Measurements from ENCODE around the gene TCHHL1. TPM values are rescaled to one million over a fixed set of nuclear protein-coding genes. Genes with fewer than 3 reads are reported as not detected.

Gene TCHHL1
- polyA plus RNA-seq, 1 donor from 2014 or later = not detected

GRCh38 chr1:152042030-152042429 is 46.8 kb downstream of the TCHHL1 start (continued):
- TF ChIP-seq RAD21 (conservative IDR thresholded peaks at IDR 0.05) (no peak), MXI1 (conservative IDR thresholded peaks at IDR 0.05; ENCODE audit: poor library complexity, severe bottlenecking) (no peak)

- H3K4me2 ChIP-seq (ENCODE audit: low read length) = no peak overlapping the region
- no peaks in the 10 kb centered on the region for H4K20me1 ChIP-seq (ENCODE audit: insufficient read depth)
- H3K27me3 ChIP-seq (ENCODE audit: insufficient read depth, low read depth, low read length) = peaks cover 43% of the 10 kb centered on the region
- H3K9me3 ChIP-seq (ENCODE audit: low read length) = no peaks in the 10 kb centered on the region
- H3K9ac ChIP-seq (ENCODE audit: low read length) = no peak overlapping the region
- H3K9me2 ChIP-seq (ENCODE audit: insufficient read depth, low read length) = no peaks in the 10 kb centered on the region
- no peaks in the 10 kb centered on the region for H3K79me2 ChIP-seq (replicated peaks; ENCODE audit: insufficient read depth, low read length)
- H3K27ac ChIP-seq (ENCODE audit: low read length) = no peak overlapping the region
- TF ChIP-seq MXI1 (conservative IDR thresholded peaks at IDR 0.05; ENCODE audit: poor library complexity, severe bottlenecking) (no peak), EZH2 (IDR thresholded peaks at IDR 0.05; ENCODE audit: borderline replicate concordance, insufficient read depth, low read length, poor library complexity, severe bottlenecking) (no peak), REST (IDR thresholded peaks at IDR 0.05; ENCODE audit: borderline replicate concordance) (no peak), SMC3 (conservative IDR thresholded peaks at IDR 0.05; ENCODE audit: poor library complexity) (no peak), RAD21 (conservative IDR thresholded peaks at IDR 0.05) (no peak), EP300 (conservative IDR thresholded peaks at IDR 0.05; ENCODE audit: poor library complexity, severe bottlenecking) (no peak), TAF1 (IDR thresholded peaks at IDR 0.05; ENCODE audit: low read depth) (no peak), POLR2AphosphoS5 (IDR thresholded peaks at IDR 0.05) (no peak), CTCF (IDR thresholded peaks at IDR 0.05; ENCODE audit: poor library complexity, severe bottlenecking) (no peak)
- no peak overlapping the region for H3K4me3 ChIP-seq (ENCODE audit: low read length)
- no peak overlapping the region for H2AFZ ChIP-seq (ENCODE audit: low read depth, low read length)
- no peaks in the 10 kb centered on the region for H3K36me3 ChIP-seq (ENCODE audit: insufficient read depth, low read length)
- no peaks in the 10 kb centered on the region for H3F3A ChIP-seq (ENCODE audit: insufficient read depth, low read length, poor library complexity, severe bottlenecking)
Observed at GRCh38 chr1:152039886-152040285, 49.0 kb downstream of the TCHHL1 start.

- H3F3A ChIP-seq (ENCODE audit: insufficient read depth, low read length, poor library complexity, severe bottlenecking) = no peaks in the 10 kb centered on the region
- no peaks in the 10 kb centered on the region for H3K9me3 ChIP-seq (ENCODE audit: low read length)
- H3K79me2 ChIP-seq (replicated peaks; ENCODE audit: insufficient read depth, low read length) = no peaks in the 10 kb centered on the region
- no peak overlapping the region for H3K9ac ChIP-seq (ENCODE audit: low read length)
- H3K4me2 ChIP-seq (ENCODE audit: low read length) = no peak overlapping the region
- peaks cover 45% of the 10 kb centered on the region for H3K27me3 ChIP-seq (ENCODE audit: insufficient read depth, low read depth, low read length)
- H2AFZ ChIP-seq (ENCODE audit: low read depth, low read length) = no peak overlapping the region
- TF ChIP-seq SMC3 (conservative IDR thresholded peaks at IDR 0.05; ENCODE audit: poor library complexity) (no peak), POLR2AphosphoS5 (IDR thresholded peaks at IDR 0.05) (no peak), TAF1 (IDR thresholded peaks at IDR 0.05; ENCODE audit: low read depth) (no peak), EP300 (conservative IDR thresholded peaks at IDR 0.05; ENCODE audit: poor library complexity, severe bottlenecking) (no peak), MXI1 (conservative IDR thresholded peaks at IDR 0.05; ENCODE audit: poor library complexity, severe bottlenecking) (no peak), RAD21 (conservative IDR thresholded peaks at IDR 0.05) (no peak), EZH2 (IDR thresholded peaks at IDR 0.05; ENCODE audit: borderline replicate concordance, insufficient read depth, low read length, poor library complexity, severe bottlenecking) (no peak), REST (IDR thresholded peaks at IDR 0.05; ENCODE audit: borderline replicate concordance) (no peak), CTCF (IDR thresholded peaks at IDR 0.05; ENCODE audit: poor library complexity, severe bottlenecking) (no peak)
- no peaks in the 10 kb centered on the region for H4K20me1 ChIP-seq (ENCODE audit: insufficient read depth)
- H3K36me3 ChIP-seq (ENCODE audit: insufficient read depth, low read length) = no peaks in the 10 kb centered on the region
- no peaks in the 10 kb centered on the region for H3K9me2 ChIP-seq (ENCODE audit: insufficient read depth, low read length)
- H3K27ac ChIP-seq (ENCODE audit: low read length) = no peak overlapping the region
- H3K4me3 ChIP-seq (ENCODE audit: low read length) = no peak overlapping the region
Observed at GRCh38 chr1:152039461-152039860, 49.4 kb downstream of the TCHHL1 start.

All from neural cell (in vitro differentiated cells).